HepG2 (cell line): ENCODE results near the gene TSEN54. TPM values are rescaled to one million over a fixed set of nuclear protein-coding genes. Genes with fewer than 3 reads are reported as not detected.

Experiments
- FIP1L1 ChIP-seq: fragments of 200-400 bp; formaldehyde crosslinking; IDR thresholded peaks from 2 replicates; pipeline ENCODE4 v1.6.1; 2018; ENCODE audit warnings: low read depth, mild to moderate bottlenecking, low read length, moderate library complexity, borderline replicate concordance; ENCODE audit not compliant: insufficient read depth
- HES4 ChIP-seq: sonication (generic); formaldehyde crosslinking; IDR thresholded peaks from 2 replicates; pipeline ENCODE4 v1.9.0; 2021; ENCODE audit warnings: mild to moderate bottlenecking, missing genetic modification reagents, borderline replicate concordance
- HOXA7 ChIP-seq: sonication (generic); formaldehyde crosslinking; IDR thresholded peaks from 2 replicates; pipeline ENCODE4 v1.8.1; 2022; ENCODE audit warnings: mild to moderate bottlenecking, missing genetic modification reagents, moderate library complexity
- KDM5A ChIP-seq: fragments of 200-600 bp; sonication (generic); IDR thresholded peaks from 2 replicates; pipeline ENCODE4 v1.7.0; 2018; ENCODE audit warnings: antibody characterized with exemption, mild to moderate bottlenecking, low read length, borderline replicate concordance
- NFE2 ChIP-seq: sonication (generic); formaldehyde crosslinking; IDR thresholded peaks from 2 replicates; pipeline ENCODE4 v1.4.0; 2020; ENCODE audit warnings: missing genetic modification reagents
- PAWR ChIP-seq: sonication (generic); formaldehyde crosslinking; IDR thresholded peaks from 2 replicates; pipeline ENCODE4 v1.4.0; 2020; ENCODE audit warnings: missing genetic modification reagents, mild to moderate bottlenecking, borderline replicate concordance
- PTBP1 ChIP-seq: fragments of 200-400 bp; formaldehyde crosslinking; IDR thresholded peaks from 2 replicates; pipeline ENCODE4 v1.6.1; 2018; ENCODE audit warnings: low read length, low read depth; ENCODE audit not compliant: poor library complexity, severe bottlenecking
- SALL1 ChIP-seq: sonication (generic); formaldehyde crosslinking; IDR thresholded peaks from 2 replicates; pipeline ENCODE4 v1.8.0; 2022; ENCODE audit warnings: mild to moderate bottlenecking, missing genetic modification reagents
- SAP130 ChIP-seq: IDR thresholded peaks from 2 replicates; pipeline ENCODE4 v1.6.1; 2016; ENCODE audit warnings: low read depth
- SIN3A ChIP-seq: IDR thresholded peaks from 2 replicates; pipeline ENCODE4 v1.6.1; 2011; ENCODE audit warnings: low read depth, mild to moderate bottlenecking, control low read depth, low read length, borderline replicate concordance
- SUZ12 ChIP-seq: fragments of 150-350 bp; IDR thresholded peaks from 2 replicates; pipeline ENCODE4 v1.6.1; 2014; ENCODE audit warnings: low read depth, low read length
- U2AF1 ChIP-seq: fragments of 200-400 bp; formaldehyde crosslinking; optimal IDR thresholded peaks from 2 replicates; pipeline ENCODE3; 2017; ENCODE audit warnings: mild to moderate bottlenecking, low read depth, low read length
- ZBTB3 ChIP-seq: sonication (generic); formaldehyde crosslinking; IDR thresholded peaks from 2 replicates; pipeline ENCODE4 v1.4.0; 2020; ENCODE audit warnings: low read depth, mild to moderate bottlenecking, moderate library complexity, missing genetic modification reagents, borderline replicate concordance
- ZNF180 ChIP-seq: sonication (generic); formaldehyde crosslinking; IDR thresholded peaks from 2 replicates; pipeline ENCODE4 v1.4.0; 2020; ENCODE audit warnings: low read depth, missing genetic modification reagents, borderline replicate concordance
- ZNF232 ChIP-seq: sonication (generic); formaldehyde crosslinking; IDR thresholded peaks from 2 replicates; pipeline ENCODE4 v1.4.0; 2020; ENCODE audit warnings: missing genetic modification reagents, borderline replicate concordance
- ZNF253 ChIP-seq: sonication (generic); formaldehyde crosslinking; IDR thresholded peaks from 2 replicates; pipeline ENCODE4 v1.8.0; 2022; ENCODE audit warnings: mild to moderate bottlenecking, missing genetic modification reagents, borderline replicate concordance
- ZNF382 ChIP-seq: sonication (generic); formaldehyde crosslinking; IDR thresholded peaks from 2 replicates; pipeline ENCODE4 v1.5.0; 2020; ENCODE audit warnings: missing genetic modification reagents, mild to moderate bottlenecking, borderline replicate concordance
- ZNF570 ChIP-seq: sonication (generic); formaldehyde crosslinking; IDR thresholded peaks from 2 replicates; pipeline ENCODE4 v1.4.0; 2020; ENCODE audit warnings: mild to moderate bottlenecking, missing genetic modification reagents, borderline replicate concordance
- ZNF790 ChIP-seq: sonication (generic); formaldehyde crosslinking; IDR thresholded peaks from 2 replicates; pipeline ENCODE4 v1.8.0; 2022; ENCODE audit warnings: missing genetic modification reagents, mild to moderate bottlenecking, borderline replicate concordance
- polyA plus RNA-seq, 8 experiments: library from polyadenylated mRNA; depleted of rRNA in 3 of 8; stranded (reverse) in 7 of 8; unstranded in 1 of 8; fragments of >200 nt; fragmentation: Illumina TruSeq in 4 of 8; extraction: Trizol in 4 of 8; gene quantifications; 2 replicates each; pipeline versions ENCODE4 v1.2.1 to v1.2.3, GENCODE V29; 2011 to 2016; ENCODE audit warnings: low read depth in 4 of 8, missing spikeins in 1 of 8, mixed read lengths in 1 of 8; ENCODE audit not compliant: insufficient read depth in 1 of 8
- total RNA-seq, 5 experiments: library from RNA; depleted of rRNA; stranded (reverse); fragments of >200 nt; fragmentation: Illumina TruSeq; extraction: Trizol; gene quantifications; 2 replicates each; pipeline ENCODE4 v1.2.3, GENCODE V29; 2016; ENCODE audit warnings: low read depth in 1 of 5
- TF ChIP-seq, protein P1 (sequence below): sonication (generic); formaldehyde crosslinking; IDR thresholded peaks from 2 replicates; pipeline ENCODE4 v1.8.0; 2022; ENCODE audit warnings: mild to moderate bottlenecking, missing genetic modification reagents; ENCODE audit not compliant: insufficient replicate concordance
- TF ChIP-seq, protein P2 (sequence below): fragments of 450-650 bp; IDR thresholded peaks from 2 replicates; pipeline ENCODE4 v1.6.1; 2016
- TF ChIP-seq, protein P3 (sequence below): sonication (generic); formaldehyde crosslinking; IDR thresholded peaks from 2 replicates; pipeline ENCODE4 v1.4.0; 2020; ENCODE audit warnings: low read depth, mild to moderate bottlenecking, missing genetic modification reagents
- TF ChIP-seq, protein P4 (sequence below): sonication (generic); formaldehyde crosslinking; IDR thresholded peaks from 2 replicates; pipeline ENCODE4 v1.4.0; 2020; ENCODE audit warnings: missing genetic modification reagents; ENCODE audit errors: not compliant biosample characterization
- TF ChIP-seq, protein P5 (sequence below): sonication (generic); formaldehyde crosslinking; IDR thresholded peaks from 2 replicates; pipeline ENCODE4 v1.4.0; 2020; ENCODE audit warnings: mild to moderate bottlenecking, missing genetic modification reagents

Gene TSEN54
- total and polyA plus RNA-seq, 2 of the 13 experiments (the other 11 are each of a cell fraction or from before 2014, with no cell fraction given): 62.9 to 63.3 TPM

DNA sequence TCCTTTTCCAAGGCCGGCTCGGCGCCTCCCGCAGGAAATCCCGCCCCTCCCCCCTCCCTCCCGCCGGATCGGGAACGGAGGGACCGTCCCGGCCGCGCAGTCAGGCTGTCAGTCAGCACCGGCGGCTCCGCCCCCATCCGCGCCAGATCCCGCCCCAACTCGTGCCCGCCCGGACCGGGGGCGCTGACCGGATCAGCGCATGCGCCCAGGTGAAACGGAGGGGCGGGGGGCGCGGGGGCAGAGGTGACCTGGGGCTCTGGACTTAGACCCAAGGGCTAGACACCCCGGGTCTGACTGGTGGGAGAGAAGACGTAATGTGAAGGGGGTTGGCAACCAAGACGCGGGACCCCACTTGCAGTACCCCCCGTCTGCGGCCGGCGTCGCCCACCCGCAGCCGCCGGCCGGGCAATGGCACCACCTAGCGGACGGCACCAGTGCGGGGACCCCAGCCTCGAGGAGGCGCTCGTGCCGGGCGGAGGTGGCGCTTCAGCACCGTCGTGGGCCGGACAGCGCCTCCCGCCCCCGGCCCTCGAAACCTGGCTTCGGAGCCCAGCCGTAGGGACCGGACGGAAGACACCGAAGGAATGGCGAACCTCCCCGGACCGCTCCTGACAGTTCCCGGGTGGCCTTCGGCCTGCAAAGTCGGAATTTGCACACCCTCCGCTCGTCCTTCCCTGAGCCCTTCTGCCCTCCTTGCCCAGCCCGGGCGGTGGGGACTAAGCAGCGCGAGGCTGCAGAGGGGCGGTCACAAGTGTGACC lies 653 bp upstream of the TSEN54 start, which contains the start of gene CASKIN2 (continued):
- TF ChIP-seq, protein P1, sequence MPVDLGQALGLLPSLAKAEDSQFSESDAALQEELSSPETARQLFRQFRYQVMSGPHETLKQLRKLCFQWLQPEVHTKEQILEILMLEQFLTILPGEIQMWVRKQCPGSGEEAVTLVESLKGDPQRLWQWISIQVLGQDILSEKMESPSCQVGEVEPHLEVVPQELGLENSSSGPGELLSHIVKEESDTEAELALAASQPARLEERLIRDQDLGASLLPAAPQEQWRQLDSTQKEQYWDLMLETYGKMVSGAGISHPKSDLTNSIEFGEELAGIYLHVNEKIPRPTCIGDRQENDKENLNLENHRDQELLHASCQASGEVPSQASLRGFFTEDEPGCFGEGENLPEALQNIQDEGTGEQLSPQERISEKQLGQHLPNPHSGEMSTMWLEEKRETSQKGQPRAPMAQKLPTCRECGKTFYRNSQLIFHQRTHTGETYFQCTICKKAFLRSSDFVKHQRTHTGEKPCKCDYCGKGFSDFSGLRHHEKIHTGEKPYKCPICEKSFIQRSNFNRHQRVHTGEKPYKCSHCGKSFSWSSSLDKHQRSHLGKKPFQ: peak; percentile 91
- no peak; the same call in 1 of the 2 replicates for TF ChIP-seq ZNF253
- TF ChIP-seq, protein P2, sequence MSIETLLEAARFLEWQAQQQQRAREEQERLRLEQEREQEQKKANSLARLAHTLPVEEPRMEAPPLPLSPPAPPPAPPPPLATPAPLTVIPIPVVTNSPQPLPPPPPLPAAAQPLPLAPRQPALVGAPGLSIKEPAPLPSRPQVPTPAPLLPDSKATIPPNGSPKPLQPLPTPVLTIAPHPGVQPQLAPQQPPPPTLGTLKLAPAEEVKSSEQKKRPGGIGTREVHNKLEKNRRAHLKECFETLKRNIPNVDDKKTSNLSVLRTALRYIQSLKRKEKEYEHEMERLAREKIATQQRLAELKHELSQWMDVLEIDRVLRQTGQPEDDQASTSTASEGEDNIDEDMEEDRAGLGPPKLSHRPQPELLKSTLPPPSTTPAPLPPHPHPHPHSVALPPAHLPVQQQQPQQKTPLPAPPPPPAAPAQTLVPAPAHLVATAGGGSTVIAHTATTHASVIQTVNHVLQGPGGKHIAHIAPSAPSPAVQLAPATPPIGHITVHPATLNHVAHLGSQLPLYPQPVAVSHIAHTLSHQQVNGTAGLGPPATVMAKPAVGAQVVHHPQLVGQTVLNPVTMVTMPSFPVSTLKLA: peak; percentile 70
- peak; percentile 87; the same call in 1 of the 2 replicates for TF ChIP-seq ZBTB3 (CRISPR knock-in tag)
- TF ChIP-seq, protein P3, sequence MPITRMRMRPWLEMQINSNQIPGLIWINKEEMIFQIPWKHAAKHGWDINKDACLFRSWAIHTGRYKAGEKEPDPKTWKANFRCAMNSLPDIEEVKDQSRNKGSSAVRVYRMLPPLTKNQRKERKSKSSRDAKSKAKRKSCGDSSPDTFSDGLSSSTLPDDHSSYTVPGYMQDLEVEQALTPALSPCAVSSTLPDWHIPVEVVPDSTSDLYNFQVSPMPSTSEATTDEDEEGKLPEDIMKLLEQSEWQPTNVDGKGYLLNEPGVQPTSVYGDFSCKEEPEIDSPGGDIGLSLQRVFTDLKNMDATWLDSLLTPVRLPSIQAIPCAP (CRISPR knock-in tag): no peak; the same call in 1 of the 2 replicates
- no peak for TF ChIP-seq PTBP1
- TF ChIP-seq SALL1: peak; percentile 96
- peak; percentile 99; the same call in 1 of the 2 replicates for TF ChIP-seq ZNF790
- peak; percentile 91 for TF ChIP-seq SAP130 (CRISPR knock-in tag)
- TF ChIP-seq KDM5A: peak; percentile 61; the same call in 1 of the 2 replicates
- peak; percentile 70; the same call in 1 of the 2 replicates for TF ChIP-seq ZNF570 (CRISPR knock-in tag)
- TF ChIP-seq ZNF232 (CRISPR knock-in tag): peak; percentile 87
- TF ChIP-seq HES4 (CRISPR knock-in tag): peak; percentile 98
- no peak for TF ChIP-seq NFE2
- no peak for TF ChIP-seq FIP1L1
- TF ChIP-seq ZNF382 (CRISPR knock-in tag): no peak
- 0 out of 2 replicates have a peak, but pooled peaks have one; percentile 73 for TF ChIP-seq PAWR (CRISPR knock-in tag)
- TF ChIP-seq SIN3A: peak; percentile 95
- no peak for TF ChIP-seq ZNF180 (CRISPR knock-in tag)
- TF ChIP-seq U2AF1: peak; percentile 92
- TF ChIP-seq, protein P4, sequence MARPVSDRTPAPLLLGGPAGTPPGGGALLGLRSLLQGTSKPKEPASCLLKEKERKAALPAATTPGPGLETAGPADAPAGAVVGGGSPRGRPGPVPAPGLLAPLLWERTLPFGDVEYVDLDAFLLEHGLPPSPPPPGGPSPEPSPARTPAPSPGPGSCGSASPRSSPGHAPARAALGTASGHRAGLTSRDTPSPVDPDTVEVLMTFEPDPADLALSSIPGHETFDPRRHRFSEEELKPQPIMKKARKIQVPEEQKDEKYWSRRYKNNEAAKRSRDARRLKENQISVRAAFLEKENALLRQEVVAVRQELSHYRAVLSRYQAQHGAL: peak; percentile 73
- TF ChIP-seq, protein P5, sequence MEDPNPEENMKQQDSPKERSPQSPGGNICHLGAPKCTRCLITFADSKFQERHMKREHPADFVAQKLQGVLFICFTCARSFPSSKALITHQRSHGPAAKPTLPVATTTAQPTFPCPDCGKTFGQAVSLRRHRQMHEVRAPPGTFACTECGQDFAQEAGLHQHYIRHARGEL (CRISPR knock-in tag): peak; percentile 91; the same call in 1 of the 2 replicates
- TF ChIP-seq SUZ12: no peak
- no peak for TF ChIP-seq HOXA7 (CRISPR knock-in tag)
